Activated CD4-positive, CD25-positive, alpha-beta regulatory T cell (primary cell): Measurements from ENCODE around the gene GPC5.
"Not testable (repeated sequence)": the region's sequence is repeated elsewhere in the genome, so short reads cannot be mapped to it uniquely, and the experiment has no call there.

Experiments used
- DNase-seq, 4 experiments: peaks; one replicate each; lab custom pipeline; 2025; lab: John Stamatoyannopoulos, UW

Gene GPC5

GRCh38 chr13:91368676-91369440 is 29.6 kb upstream of the GPC5 start:
- no peak for DNase-seq

- DNase-seq, result peak in 1 of 4 experiments; percentile 4
These were observed 29.0 kb upstream of the GPC5 start for GRCh38 chr13:91369441-91369831.

GRCh38 chr13:91370501-91370900 is 27.9 kb upstream of the GPC5 start:
- DNase-seq, result no peak

GRCh38 chr13:91372911-91373310 is 25.5 kb upstream of the GPC5 start:
- no peak for DNase-seq

GRCh38 chr13:91375116-91375729 is 23.2 kb upstream of the GPC5 start:
- DNase-seq, result no peak

GRCh38 chr13:91381371-91381770 is 17.1 kb upstream of the GPC5 start:
- no peak for DNase-seq

- DNase-seq, result no peak
These were observed 14.6 kb upstream of the GPC5 start for GRCh38 chr13:91383836-91384235.

- no peak for DNase-seq
These were observed 13.5 kb upstream of the GPC5 start for GRCh38 chr13:91384896-91385295.

GRCh38 chr13:91389186-91389585 is 9.2 kb upstream of the GPC5 start:
- DNase-seq, result no peak

GRCh38 chr13:91397595-91397994 is 826 bp upstream of the GPC5 start:
- DNase-seq, result no peak

GRCh38 chr13:91399189-91400062 is 1.0 kb downstream of the GPC5 start:
- DNase-seq, result no peak

- no peak for DNase-seq
These were observed 1.6 kb downstream of the GPC5 start for GRCh38 chr13:91400063-91400399.

- DNase-seq, result no peak
These were observed 2.2 kb downstream of the GPC5 start for GRCh38 chr13:91400671-91401070.

- no peak for DNase-seq
These were observed 3.5 kb downstream of the GPC5 start for GRCh38 chr13:91401920-91402319.

GRCh38 chr13:91405240-91405639 is 6.8 kb downstream of the GPC5 start:
- DNase-seq, result no peak

- no peak for DNase-seq
These were observed 8.2 kb downstream of the GPC5 start for GRCh38 chr13:91406619-91407018.

GRCh38 chr13:91408971-91409370 is 10.6 kb downstream of the GPC5 start:
- no peak for DNase-seq

- DNase-seq, result not testable (repeated sequence)
These were observed 18.2 kb downstream of the GPC5 start for GRCh38 chr13:91416579-91416978.

GRCh38 chr13:91417660-91418325 is 19.4 kb downstream of the GPC5 start:
- DNase-seq, result no peak

- DNase-seq, result no peak
These were observed 28.5 kb downstream of the GPC5 start for GRCh38 chr13:91426913-91427312.

- DNase-seq, result not testable (repeated sequence)
These were observed 40.3 kb downstream of the GPC5 start for GRCh38 chr13:91438674-91439073.

GRCh38 chr13:91450913-91451312 is 52.5 kb downstream of the GPC5 start:
- DNase-seq, result no peak
